Hematopoietic multipotent progenitor cell (in vitro differentiated cells): ENCODE results near the gene NIT1. TPM values are rescaled to one million over a fixed set of nuclear protein-coding genes. Genes with fewer than 3 reads are reported as not detected.
A peak's percentile ranks its signal among the peaks of the same experiment; 100 is the strongest.

Source experiments
- DNase-seq, 3 donors: peaks; one replicate each; pipeline ENCODE4 v3.0.0-alpha.2; 2011 to 2015; ENCODE audit warnings: low read depth in 2 of 3, low spot score in 2 of 3
- total RNA-seq: library from RNA; depleted of rRNA; stranded (reverse); fragments of >200 nt; gene quantifications from one replicate; pipeline ENCODE4 v1.2.3, GENCODE V29; 2012

Gene NIT1
- total RNA-seq, 1 donor = 53.3 TPM

GRCh38 chr1:161083748-161084596, 33.9 kb upstream of the NIT1 start:
- no peak for DNase-seq

DNA sequence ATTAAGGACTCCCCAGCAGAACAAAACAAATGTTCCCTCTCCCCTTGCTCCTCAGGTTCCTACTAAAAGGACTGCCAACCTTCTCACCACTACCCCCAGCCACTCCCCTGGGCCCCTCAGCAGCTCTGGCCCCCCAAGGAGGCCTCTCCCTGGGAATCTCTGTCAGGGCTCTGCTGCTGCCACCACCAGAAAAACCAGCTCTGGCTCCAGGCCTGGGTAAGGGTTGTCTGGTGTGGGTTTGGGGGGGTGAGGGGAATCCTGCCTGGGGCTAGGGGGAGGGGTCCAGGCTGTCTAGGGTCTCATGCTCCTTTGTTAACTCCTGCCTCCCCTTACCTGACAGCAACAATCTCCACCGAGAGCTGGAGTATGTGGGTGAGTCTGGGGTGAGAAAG, 33.3 kb upstream of the NIT1 start:
- DNase-seq = no peak

GRCh38 chr1:161085165-161085564, 32.7 kb upstream of the NIT1 start:
- DNase-seq = no peak

GRCh38 chr1:161086457-161086856, 31.4 kb upstream of the NIT1 start:
- DNase-seq = no peak

DNA sequence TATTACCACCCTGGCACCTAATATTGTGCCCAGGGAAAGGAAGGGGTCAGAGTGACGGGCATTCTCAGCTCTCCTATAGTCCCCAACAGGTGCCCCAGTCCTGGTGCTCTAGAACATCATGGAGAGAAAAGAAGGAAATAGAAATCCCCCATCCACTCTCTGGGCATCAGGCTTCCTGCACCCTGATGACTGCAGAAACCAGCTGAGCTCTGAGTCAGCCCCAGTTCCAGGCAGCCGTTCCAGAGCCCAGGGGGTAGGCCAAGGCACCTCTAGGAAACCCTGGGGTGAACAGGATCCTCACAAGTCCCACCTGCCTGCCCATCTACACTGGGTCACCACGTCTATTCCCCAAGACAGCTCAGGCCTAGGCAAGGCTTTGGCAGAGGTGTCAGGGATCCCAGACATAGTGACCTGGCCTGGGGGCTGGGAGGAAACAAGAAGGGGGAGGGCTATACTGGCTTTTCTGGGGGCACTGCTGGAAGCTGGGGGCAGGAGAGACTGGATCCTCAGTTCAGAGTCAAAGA, 29.3 kb upstream of the NIT1 start:
- no peak for DNase-seq

DNA sequence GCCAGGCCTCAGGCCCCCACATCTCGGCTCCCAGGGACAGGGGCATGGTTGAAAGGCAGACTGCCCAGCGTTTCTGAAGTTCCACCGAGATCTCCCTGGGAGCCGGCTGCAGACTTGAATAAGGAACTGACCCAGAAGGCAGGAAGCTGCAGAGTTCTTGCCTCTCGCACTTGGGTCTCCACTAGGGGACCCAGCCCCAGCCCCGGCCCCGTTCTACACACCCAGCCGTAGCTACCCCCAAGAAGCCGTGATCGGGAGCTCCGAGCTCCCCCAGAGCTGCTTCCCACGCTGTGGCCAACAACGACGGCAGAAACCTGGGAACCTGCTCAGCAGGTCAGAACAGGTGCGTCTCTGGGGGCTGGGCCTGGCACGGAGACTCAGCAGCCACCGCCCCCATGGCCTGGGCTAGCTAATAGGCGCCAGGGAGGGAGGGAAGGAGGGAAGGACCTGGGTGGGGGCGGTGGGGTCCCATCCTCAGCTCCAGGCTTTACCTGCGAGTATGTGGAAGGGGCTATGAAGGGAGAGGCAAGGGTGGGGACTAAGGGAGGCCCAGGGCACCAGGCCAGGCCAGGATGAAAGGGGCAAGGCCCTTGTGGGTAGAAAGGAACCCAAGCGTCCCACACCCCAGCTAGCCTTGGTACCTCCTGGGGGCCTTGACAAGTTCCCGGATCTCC, 28.5 kb upstream of the NIT1 start, which contains the start of gene NECTIN4:
Gene NECTIN4 (minus strand): TSS at position 308 of the 674 bp plus-strand sequence. CDS start 262 bp downstream, at position 46.
- DNase-seq = peak in 1 of 3 donors; percentile 31

DNA sequence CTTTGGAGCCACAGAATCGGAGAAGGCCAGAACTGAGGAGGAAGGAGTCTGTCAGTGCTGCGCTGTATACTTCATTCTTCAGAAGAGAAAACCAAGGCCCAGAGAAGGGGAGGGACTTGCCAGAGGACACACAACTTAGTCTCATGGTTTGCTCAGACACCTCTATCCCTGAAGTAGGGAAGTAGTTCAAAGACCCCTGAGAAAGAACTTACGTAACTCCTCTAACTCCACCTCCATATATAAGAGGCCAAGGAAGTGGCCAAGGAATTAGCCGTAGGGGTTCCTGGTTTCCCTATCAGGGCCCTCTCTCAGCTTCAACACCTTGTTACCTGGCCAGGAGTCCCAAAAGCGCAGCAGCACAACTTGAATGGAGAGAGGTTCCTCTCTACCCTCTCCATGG, 28.0 kb upstream of the NIT1 start:
- DNase-seq = no peak

GRCh38 chr1:161090617-161091016, 27.3 kb upstream of the NIT1 start:
- DNase-seq = no peak

GRCh38 chr1:161091093-161091492, 26.8 kb upstream of the NIT1 start:
- no peak for DNase-seq

- DNase-seq = no peak
Observed at GRCh38 chr1:161091796-161092507, 26.0 kb upstream of the NIT1 start.

- no peak for DNase-seq
Observed at GRCh38 chr1:161092621-161093028, 25.3 kb upstream of the NIT1 start.

DNA sequence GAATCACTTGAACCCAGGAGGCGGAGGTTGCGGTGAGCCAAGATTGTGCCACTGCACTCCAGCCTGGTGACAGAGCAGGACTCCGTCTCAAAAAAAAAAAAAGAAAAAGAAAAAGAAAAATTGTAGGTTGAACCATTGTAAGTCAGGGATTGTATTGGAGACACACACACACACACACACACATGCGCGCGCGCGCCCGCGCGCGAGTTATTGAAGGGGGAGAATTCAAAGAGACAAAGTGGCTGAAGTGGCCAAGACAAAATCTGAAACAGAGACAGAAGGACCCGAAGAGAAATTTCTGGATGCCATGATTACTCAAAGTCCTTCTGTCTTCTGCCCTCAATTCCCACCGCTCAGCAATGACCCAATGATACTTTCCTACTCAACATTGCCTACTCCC, 23.4 kb upstream of the NIT1 start:
- DNase-seq = no peak

DNA sequence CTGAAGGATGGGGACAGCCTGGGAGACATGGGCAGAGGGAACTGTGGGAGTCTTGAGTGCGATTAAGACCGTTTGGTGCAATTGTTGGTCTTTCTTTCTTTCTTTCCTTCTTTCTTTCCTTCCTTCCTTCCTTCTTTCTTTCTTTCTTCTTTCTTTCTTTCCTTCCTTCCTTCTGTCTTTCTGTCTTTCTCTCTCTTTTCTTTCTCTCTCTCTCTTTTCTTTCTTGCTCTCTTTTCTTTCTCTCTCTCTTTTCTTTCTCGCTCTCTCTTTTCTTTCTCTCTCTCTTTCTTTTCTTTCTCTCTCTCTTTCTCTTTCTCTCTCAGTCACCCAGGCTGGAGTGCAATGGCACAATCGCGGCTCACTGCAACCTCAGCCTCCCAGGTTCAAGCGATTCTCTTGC, 22.7 kb upstream of the NIT1 start:
- no peak for DNase-seq

- no peak for DNase-seq
Observed at GRCh38 chr1:161096015-161096414, 21.9 kb upstream of the NIT1 start.

- no peak for DNase-seq
Observed at GRCh38 chr1:161096530-161096929, 21.4 kb upstream of the NIT1 start.

DNA sequence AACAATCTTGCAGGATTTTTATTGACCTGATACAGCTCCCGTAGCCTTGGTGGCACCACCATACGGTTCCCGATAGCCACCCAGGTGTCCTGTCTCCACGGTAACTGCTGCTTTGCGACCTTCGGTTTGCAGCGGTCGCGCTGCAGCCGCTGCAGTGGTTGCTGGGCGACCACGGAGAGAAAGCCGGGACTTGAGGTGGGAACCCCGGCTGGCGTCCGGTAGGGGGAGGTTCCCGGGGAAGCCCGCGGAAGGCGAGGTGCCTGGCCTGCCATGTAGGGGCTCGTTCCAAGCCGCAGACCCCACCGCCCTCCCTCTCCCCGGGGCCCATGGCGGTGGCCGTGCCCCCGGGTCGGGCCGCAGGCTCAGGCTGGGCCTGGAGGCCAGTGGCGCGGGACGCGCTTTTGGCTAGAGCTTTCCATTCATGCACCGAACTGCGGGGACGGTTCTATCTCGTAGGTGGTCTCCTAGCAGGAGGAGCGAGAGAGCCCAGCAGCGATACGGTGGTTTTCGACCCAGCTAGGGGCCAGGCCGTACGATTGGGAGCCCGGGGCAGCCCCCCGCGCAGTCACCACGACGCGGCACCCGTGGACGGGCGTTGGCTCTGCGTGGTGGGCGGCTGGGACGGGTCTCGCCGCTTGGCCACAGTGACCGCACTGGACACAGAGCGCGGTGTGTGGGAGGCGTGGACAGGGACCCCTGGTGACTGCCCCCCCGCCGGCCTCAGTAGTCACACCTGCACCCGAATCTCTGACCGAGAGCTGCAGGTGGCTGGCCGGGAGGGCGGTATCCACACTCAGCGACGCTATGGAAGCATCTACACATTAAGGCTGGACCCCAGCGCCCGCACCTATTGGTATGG, 19.5 kb upstream of the NIT1 start, which contains the start of gene KLHDC9:
Gene KLHDC9 (plus strand): TSS at position 152 of the 859 bp plus-strand sequence. CDS start 175 bp downstream, at position 327.
- peak; percentile 45 to 84 (median 78) for DNase-seq

DNA sequence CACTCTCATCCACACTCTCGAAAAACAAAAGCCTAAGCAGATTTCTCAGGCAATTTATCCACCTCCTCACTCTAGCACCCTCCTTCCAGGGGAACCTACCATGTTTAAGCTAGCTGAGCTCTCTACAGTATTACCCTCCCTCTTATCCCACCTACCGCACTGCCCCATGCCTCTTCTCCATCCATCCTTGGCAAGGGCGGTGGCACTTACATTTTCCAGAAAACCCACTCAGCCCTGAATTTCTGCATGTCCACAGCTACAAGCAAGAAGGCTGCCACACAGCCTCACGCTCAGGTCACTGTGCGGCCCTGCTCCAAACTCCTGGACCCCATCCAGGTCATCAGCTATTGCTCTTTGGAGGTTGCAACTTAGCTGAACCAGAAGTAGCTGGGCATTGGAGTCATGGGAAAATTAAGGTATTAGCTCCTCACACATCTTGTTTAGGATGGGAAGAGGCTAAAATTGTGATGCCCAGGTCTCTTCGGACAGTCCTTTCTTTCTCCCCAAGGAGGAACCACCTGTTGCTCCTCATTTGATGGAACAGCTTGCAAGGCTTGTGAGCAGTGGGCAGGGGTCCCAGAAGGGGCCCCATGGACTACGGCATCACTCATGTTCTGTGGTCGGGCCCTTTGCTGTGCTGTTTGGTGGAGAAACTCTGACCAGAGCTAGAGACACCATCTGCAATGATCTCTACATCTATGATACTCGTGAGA, 18.7 kb upstream of the NIT1 start:
- no peak for DNase-seq

GRCh38 chr1:161100556-161100955, 17.3 kb upstream of the NIT1 start:
- DNase-seq = no peak

DNA sequence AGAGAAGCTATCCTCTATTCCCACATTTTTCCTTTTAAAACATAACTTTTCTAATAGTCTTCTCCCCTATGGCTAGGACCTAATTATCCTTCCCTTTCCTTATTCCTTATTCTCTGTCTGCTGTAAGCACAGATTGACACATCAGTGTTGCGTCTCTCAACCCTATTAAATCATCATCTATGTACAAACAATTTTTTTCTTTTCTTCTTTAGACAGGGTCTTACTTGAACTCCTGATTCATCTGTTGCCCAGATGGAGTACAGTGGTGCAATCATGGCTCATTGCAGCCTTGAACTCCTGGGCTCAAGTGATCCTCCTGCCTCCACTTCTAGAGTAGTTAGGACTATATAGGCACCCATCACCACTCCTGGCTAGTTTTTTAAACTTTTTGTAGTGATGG, 11.5 kb upstream of the NIT1 start:
- DNase-seq = no peak
